Measurements from ENCODE around the gene UNK.

Gene UNK

GRCh38 chr17:75835654-75835987 is 51.0 kb downstream of the UNK start:
- DNase-seq (ENCODE audit: low read depth) = no peak

- no peak for DNase-seq (ENCODE audit: low read depth)
Measured at GRCh38 chr17:75836605-75837004, 52.0 kb downstream of the UNK start.

GRCh38 chr17:75837899-75838298 is 53.3 kb downstream of the UNK start:
- no peak for DNase-seq (ENCODE audit: low read depth)

DNA sequence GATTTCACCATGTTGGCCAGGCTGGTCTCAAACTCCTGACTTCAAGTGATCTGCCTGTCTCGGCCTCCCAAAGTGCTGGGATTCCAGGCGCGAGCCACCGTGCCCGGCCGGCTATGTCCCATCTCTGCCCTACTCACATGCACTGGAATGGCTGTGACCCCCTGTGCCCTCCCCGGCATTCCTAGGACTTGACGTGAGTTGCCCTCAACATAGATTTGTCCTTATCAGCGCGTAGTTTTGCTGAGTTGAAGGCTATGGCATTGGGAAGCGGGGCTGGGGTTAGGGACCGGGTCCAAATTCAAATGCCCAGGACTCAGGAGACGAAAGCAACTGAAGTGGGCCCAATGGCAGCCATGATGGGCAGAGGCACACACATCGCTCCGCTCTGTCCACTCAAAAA is 53.8 kb downstream of the UNK start:
- no peak for DNase-seq (ENCODE audit: low read depth)

- no peak for DNase-seq (ENCODE audit: low read depth)
Measured at GRCh38 chr17:75839942-75840798, 55.6 kb downstream of the UNK start.

DNA sequence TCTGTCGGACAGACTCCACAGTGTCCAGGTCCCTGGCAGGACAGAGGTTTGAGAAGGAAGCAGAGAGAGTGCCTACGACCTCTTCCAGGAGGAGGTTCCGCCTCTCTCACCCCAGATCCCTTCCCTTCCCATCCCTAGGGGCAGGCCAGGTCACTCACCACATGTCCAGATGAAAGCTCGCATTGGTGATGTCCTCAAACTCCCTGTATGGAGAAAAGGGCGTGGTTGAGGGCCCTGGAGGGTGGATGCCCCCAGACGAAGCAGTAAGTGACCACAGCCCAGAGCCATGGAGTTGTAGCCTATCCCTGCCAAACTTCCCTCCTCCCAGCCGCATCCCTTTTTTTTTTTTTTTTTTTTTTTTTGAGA is 56.2 kb downstream of the UNK start:
- no peak for DNase-seq (ENCODE audit: low read depth)

GRCh38 chr17:75842411-75842810 is 57.8 kb downstream of the UNK start:
- DNase-seq (ENCODE audit: low read depth) = no peak

DNA sequence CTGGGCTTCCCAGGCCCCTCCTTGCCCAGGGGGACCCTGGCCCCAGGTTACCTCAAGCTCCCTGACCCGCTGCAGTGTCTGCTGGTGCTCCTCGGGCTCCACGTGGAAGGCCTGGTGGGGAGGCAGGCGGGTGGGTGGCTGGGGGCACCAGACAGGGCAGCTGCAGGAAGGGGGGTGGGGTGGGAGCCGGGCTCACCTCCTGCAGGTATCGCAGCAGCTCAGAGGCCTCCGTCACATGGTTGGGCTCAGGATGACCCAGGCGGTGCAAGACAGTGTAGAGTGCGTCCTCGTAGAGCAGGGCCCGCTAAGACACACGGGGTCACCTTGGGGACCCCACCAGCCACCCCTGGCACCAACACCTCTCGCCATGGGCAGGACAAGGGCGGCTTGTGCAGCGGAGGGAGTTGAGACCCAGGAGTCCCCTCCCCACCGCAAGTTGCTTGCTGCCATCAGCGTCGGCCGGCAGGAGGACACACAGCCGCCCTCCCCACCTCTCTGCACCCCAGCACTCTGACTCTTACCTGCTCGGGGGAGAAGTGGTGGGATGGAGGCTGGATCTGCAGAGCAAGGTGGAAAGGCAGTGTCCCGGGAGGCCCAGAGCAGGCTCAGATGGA is 58.5 kb downstream of the UNK start:
- no peak for DNase-seq (ENCODE audit: low read depth)

GRCh38 chr17:75843577-75844529 is 59.2 kb downstream of the UNK start, which contains the start of gene UNC13D:
Gene UNC13D, minus strand, starts transcription at chr17:75844404. Its CDS starts 67 bp downstream, at chr17:75844337.
- no peak for DNase-seq (ENCODE audit: low read depth)

DNA sequence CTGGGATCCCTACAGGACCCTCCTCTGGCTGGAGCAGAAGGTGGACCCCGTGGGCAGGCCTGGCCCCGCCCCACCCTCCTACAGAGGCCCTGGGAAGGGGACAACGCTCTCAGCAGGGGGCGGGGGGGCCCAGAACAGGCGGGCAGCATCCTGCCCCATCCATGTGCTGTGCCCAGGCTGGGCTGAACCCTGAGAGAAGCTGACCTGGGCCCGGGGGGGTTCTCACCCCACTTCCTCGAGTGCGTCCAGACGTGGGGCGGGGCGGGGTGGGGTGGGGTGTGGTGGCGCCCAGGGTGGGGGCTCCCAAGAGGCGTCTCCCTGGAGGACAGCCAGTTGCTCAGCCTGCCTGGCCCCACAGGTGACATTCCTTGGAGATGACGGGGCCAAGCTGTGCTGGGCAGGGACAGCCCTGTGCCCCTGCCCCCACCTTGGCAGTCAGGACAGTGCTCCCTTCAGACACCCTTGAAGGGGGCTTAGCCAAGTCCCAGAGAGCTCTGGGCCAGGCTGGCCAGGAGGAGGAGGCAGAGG is 60.0 kb downstream of the UNK start:
- no peak for DNase-seq (ENCODE audit: low read depth)

- DNase-seq (ENCODE audit: low read depth) = no peak
Measured at GRCh38 chr17:75845058-75845711, 60.6 kb downstream of the UNK start.

GRCh38 chr17:75845933-75846691 is 61.5 kb downstream of the UNK start:
- DNase-seq (ENCODE audit: low read depth) = no peak

DNA sequence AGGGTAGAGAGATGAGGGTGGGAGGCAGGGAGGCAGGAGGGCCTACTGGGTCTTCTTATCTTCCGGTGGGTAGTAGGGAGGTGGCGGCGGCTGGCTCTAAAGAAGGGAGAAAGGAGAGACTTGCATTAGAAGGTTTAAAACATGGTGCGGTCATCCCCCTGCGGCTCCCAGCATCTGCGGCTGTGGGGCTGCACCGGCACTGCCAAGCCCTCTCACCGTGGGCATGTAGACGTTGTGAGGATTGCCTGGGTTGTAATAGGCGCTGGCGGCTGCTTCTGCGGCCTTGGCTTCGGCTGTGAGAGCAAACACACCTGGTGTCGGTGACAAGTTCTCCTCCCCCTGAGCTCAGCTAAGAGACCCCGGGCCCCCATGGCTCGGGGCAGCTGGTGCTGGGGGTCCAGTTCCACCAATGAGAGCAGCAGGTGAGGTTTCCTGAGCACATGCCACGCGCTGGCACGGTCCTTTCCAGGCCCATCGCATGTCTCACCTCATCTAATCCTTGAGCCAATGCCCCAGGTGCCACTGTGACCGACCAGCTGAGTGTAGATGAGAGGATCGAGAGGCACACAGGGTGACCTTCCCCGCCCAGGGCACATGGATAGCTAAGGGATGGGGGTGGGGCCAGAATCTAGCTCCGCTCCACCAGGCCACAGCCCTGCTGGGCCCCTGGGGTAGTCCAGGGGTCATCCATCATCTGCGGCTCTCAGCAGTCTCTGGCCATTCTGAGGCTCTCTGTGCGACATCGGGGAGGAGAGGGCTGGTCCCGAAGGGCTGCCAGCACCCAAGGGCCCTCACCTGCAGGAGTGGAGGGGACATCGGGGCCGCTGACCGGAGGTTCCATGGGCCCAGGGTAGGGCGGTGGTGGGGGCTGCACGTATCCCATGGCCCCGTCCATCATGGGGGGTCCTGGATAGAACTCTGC is 62.3 kb downstream of the UNK start:
- no peak for DNase-seq (ENCODE audit: low read depth)

DNA sequence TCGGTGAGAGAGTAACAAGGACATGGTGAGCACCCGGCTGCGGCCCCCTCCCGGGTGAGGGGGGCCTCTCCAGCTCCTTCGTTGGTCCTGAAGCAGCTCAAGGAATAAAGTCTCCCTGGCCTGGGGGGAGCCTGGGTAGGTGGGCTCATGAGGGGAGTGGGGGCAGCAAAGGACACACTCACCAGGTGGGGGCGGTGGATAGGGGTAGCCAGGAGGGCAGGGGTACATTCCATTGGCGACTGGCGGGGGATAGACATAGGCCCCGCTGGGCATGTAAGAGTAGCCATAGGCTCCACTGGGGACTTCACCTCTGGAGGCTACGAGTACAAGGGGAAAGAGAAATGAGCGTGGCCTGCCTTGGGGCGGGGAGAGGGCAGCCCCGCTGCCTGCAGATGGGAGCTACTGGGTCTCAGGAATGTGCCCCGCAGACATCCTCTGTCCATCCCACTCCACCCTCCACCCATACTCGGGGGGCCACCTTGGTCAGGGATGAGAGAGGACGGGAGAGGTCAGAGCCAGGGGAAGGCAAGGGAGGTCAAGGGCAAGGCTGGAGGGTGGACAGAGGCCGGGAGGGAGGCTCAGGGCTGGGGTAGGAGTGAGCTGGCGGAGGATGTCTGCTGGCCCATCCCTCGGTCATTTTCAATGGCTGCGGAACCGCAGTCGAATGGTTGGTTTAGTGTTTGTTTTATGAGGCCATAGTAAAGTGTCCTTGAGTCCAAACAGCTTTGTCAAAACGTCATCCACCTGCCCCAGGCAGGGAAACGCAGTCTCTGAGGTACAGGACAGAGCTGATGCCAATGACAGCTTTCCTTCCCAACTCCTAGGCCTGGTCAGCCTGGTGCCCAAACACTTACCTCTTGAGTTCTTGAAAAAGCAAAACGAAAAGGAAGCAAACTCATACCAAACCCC is 63.3 kb downstream of the UNK start:
- DNase-seq (ENCODE audit: low read depth) = no peak

DNA sequence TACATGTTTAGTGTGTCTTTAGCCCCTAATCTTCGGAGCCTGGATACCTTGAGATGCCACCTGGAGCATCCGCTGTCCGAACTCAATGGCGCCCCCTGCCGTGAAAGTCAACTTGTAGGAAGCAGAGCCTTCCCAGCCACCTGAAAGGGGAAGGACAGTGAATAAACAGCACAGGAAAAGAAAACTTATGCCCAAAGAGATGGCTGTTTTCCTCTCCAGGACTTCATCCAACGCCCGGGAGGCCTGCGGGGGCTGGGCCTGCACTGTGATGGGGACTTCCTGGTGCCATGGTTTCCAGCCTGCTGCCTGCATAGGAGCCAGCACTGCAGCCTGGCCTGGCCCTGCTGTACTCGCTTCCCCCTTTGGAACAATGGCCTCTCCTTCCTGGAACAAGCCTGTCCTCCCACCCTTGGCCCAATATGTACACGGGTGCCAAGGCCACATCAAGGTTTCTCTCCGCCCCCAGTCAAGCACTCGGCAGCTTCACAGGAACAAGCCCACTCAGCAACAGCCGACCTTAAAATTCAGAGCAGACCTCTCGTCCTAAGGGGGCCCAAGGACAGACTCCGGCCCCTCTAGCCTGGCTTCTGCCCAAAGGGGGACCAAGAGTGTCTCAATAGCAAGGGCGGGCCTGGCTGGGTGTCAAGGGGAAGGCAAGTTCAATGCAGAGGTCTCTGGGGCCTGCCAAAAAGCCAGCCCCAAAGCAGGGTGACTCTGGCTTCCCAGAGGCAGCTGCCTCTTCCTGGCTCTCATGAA is 64.1 kb downstream of the UNK start:
- DNase-seq (ENCODE audit: low read depth) = peak; percentile 48

- DNase-seq (ENCODE audit: low read depth) = no peak
Measured at GRCh38 chr17:75849279-75849646, 64.7 kb downstream of the UNK start.

- no peak for DNase-seq (ENCODE audit: low read depth)
Measured at GRCh38 chr17:75849724-75850123, 65.1 kb downstream of the UNK start.

Measured in stimulated activated CD8-positive, alpha-beta memory T cell treated with anti-CD3 and anti-CD28 coated beads, Interleukin-12 subunit alpha, Interleukin-12 subunit beta, amount 100 ng/mL, for 4 hours (primary cell).